ENCODE measurements around the gene RENBP. TPM values are rescaled to one million over a fixed set of nuclear protein-coding genes. Genes with fewer than 3 reads are reported as not detected.
A peak's percentile ranks its signal among the peaks of the same experiment; 100 is the strongest.
"Not testable (repeated sequence)": the region's sequence is repeated elsewhere in the genome, so short reads cannot be mapped to it uniquely, and the experiment has no call there.

The RENBP gene
- total RNA-seq (2014; rRNA removed; shearing (Covaris generic)) = 0.66 and 0.87 TPM in 2 replicates
- 0.39 TPM in 1 of 2 replicates, not detected in the other for polyA plus RNA-seq (2014; cell fraction: nucleus; rRNA removed)

DNA sequence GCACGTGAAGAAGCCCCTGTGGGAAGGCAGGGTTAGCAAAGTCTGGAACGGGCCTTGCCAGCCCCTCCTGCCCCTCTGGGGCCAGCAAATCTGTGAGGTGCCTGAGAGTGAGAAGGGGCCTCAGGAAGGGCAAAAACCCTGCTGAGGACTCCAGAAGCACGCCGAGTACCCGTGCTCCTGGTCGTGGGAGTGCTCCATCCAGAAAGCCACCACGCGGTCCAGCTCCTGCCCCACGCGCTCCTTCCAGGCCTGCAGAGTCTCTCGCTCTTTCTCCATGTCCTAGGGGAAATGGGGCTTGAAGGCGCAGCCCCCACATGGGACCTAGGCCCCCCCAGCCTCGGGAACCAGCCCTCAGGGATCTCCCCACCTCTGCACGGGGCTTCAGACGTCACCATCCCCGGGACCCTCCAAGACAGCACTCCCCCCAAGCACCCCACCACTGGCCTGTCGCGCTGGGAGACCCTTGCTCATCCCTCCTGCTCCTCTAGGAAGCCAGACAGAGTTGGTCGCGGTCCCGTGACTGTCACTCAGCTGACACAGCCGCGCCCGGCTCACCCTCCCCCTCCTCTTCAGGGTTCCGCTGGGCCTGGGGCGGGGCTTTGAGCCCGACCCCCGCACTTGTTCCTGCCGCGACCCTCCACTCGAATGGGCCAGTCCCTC is at the start of gene RENBP:
RENBP (minus strand) TSS at position 504 of the 660 bp plus-strand sequence; CDS start at position 471, 33 bp downstream.
- DNase-seq (ENCODE audit: extremely low read depth, low read depth) = no peak

DNA sequence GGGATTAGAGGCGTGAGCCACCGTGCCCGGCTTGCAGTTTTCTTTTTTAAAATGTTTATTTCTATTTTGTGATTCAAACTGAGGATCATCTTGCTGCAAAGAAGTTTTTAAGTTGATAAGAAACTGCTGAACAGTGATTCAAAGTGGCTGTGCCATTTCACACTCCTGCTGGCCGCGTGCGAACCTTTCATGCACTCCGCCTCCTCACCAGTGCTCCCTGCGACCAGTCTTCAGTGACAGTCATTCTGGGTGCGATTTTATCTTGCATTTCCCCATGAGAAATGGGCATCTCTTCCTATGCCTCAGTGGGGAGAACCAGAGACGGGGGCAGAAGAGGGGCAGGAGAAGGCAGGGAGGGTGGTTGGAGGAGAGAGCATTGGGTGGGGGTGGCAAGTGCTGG is 49.5 kb upstream of the RENBP start:
- DNase-seq (ENCODE audit: extremely low read depth, low read depth) = no peak

DNA sequence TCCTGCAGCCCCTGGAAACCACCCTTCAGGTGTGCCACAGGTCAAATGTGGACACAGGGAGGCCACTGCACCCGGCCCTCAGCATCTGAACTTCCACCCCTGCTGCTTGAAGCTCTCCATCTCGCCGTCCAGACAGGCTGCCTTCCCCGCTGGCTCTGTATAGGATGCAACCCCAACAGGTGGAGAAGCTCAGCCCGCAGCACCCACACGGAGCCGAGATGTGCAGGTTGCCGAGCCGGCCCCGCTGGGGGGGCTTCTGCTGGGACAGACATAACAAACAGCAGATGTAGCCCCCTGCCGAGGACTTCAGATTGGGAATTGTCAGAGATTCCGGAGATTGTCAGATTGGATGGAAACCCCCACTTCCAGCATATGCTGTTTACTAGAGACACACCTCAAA is 48.6 kb upstream of the RENBP start:
- no peak for DNase-seq (ENCODE audit: extremely low read depth, low read depth)

DNA sequence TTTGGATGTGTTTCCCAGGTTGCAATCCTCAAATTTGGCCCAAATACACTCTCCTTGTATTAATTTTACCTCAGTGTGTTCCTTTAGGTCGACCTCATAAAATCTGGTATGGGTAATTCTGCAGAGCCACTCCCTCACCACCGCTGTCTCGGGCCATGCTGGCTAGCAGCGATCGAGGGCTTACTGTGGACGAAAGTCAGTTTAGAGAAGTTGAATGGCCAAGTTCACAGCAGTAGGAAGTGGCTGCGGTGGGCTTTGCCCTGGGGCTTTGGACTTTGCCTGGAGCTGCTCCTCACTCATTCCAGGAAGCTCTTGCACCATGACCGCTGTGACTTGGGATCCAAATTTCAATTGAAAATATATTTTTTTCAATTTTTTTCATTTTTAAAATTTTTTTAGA is 47.7 kb upstream of the RENBP start:
- no peak for DNase-seq (ENCODE audit: extremely low read depth, low read depth)

DNA sequence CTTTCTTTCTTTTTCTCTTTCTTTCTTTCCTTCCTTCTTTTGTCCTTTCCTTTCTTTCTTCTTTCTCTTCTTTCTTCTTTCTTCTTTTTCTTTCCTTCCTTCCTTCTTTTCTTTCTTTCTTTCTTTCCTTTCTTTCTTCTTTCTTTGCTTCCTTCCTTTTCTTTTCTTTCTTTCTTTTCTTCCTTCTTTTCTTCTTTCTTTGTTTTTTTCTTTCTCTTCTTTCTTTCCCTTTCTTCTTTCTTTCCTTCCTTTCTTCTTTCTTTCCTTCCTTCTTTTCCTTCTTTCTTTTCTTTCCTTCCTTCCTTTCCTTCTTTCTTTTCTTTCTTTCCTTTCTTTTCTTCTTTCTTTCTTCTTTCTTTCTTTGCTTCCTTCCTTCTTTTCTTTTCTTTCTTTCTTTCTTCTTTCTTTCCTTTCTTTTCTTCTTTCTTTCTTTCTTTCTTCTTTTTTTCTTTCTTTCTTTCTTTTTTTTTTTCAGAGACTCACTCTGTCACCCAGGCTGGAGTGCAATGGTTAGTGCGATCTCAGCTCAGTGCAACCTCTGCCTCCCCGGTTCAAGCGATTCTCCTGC is 46.7 kb upstream of the RENBP start:
- no peak for DNase-seq (ENCODE audit: extremely low read depth, low read depth)

DNA sequence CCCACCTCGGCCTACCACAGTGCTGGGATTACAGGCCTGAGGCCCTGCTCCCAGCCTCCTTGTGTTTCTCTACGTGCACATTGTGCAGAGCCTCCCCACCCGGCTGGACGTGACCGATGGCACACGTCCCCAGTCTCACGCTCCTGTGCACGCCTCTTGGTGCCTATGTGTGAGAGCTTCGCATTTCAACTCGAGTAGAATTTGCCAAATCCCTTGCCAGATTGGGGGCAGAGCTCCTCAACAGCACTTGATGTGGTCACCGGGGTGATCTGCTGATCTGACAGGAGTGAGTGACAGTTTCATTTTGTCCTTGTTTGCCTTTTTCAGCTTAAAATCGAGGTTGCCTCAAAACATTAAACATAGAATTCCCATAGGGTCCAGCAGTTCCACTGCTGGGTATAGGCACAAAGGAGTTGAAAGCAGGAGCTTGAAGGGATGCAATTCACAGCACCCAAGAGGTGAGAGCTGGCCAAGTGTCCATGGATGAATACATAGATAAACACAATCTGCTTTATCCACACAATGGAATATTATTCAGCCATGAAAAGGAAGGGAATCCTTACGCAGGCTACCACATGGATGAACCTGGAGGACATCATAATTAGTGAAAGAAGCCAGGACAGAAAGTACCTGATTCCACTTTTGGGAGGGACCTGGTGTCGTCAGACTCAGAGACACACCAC is 45.7 kb upstream of the RENBP start:
- DNase-seq (ENCODE audit: extremely low read depth, low read depth) = no peak

DNA sequence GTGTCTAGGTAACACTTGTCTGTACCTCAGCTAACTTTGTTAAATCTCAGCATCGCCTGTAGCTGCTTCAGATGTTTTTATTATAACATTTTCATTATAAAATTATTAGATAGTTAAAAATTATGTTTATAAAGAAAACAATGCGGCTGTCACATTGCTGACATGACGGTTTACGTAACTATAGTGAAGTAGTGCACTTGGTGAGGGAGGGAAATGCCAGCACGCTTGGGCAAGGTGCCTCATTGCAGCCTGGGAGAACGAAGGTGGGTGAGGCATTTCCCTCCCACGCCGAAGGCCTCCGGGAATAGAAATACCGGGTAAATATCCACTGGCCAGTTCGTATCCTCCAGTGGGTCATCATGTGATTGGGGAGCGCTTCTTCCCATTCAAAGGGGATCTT is 44.0 kb upstream of the RENBP start:
- no peak for DNase-seq (ENCODE audit: extremely low read depth, low read depth)

DNA sequence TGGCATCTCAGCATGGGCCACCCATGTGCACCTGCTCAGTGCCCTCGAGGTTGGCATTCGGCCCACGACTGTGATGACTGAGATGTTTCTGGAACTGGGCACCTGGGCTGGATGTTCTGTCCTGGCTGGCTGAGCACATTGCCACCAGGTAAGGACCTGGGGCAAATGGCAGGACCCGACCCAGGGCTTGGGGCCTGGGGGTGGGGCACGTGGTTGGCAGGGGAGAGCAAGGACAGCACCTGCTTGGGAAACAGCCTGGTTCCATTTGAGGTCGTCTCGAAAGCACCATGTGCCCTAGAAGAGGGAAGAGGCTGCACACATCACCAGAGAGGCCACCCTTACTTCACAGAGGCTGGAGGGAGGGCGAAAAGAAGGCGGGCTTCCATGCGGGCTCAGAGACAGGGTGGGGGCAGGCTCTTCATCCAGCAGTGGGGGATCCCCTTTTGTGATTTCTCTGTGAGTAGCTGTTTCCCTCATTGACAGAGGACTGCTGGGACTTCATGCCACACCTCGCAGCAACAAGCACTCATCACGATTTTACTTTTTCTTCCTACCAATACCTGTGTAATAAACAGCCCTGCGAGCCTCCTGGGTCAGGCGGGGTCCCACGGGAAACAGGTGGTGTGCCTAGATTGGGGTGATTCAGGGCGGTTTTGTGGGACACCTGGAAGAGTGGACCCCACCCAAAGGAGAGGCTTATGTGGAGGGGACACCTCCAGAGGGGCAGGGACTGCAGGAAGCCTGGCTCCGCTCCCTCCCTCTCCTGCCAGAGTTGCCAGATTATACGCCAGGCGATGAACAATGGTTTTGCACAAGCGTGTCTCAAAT is 40.1 kb upstream of the RENBP start:
- DNase-seq (ENCODE audit: extremely low read depth, low read depth) = no peak

DNA sequence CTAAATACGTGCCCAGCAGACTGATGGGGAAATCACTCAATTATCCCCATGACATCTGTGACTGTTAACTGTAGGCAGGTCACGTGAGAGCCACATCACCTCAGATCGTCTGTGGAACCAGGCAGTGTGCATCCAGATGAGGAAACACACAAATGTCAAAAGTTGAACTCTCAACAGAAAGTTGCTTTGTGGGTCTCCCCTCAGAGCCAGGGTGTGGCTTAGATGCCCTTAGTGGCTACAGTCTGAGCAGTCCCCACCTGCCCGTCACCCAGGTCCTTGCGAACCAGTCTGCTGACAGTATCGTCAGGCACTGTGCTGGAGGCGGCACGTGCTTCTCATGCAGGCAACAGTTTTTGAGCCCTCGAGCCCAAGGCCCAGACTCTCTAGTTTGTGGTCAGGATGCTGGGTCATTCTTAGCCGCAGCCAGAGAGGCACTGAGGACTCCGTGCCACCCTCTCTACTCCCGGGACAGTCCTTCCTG is 38.9 kb upstream of the RENBP start:
- DNase-seq (ENCODE audit: extremely low read depth, low read depth) = no peak

DNA sequence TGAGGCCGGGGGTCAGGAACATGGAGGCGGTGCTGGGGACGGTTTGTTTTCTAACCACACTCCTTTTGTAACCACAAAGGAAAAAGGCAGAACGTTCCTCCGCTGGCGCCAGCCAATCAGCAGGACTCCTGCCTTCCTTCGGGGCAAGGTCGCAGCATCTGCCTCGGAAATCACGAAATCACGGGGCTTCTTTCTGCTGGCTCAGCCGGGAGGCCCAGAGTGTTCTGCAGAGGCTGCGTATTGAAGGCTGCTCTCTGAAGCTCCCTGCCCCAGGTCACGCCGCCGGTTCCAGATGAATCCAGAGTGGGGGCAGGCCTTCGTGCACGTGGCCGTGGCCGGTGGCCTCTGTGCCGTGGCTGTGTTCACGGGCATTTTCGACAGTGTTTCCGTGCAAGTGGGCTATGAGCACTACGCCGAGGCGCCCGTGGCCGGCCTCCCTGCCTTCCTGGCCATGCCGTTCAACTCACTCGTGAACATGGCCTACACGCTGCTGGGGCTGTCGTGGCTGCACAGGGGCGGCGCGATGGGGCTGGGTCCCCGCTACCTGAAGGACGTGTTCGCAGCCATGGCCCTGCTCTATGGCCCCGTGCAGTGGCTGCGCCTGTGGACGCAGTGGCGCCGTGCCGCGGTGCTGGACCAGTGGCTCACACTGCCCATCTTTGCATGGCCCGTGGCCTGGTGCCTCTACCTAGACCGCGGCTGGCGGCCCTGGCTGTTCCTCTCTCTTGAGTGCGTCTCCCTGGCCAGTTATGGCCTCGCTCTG is 37.5 kb upstream of the RENBP start:
- no peak for DNase-seq (ENCODE audit: extremely low read depth, low read depth)

DNA sequence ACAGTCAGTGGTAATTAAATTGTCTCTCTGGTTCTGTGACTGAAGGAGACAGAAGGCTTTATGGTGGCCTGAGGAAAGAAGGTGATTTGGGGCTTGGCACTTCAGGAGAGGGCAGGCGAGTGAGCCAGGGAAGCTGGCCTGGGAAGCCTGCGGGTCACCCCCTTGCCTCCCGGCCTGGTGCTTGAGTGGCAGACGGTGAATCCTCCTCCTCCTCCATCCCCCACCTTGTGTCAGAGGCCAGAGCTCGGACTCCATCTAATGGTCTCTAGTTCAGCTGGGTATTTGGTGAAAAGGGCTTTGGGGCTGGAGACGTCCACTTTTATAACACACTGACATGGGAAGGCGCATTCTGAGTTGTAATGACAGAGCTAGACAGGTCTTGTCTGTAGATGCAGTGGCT is 36.8 kb upstream of the RENBP start:
- DNase-seq (ENCODE audit: extremely low read depth, low read depth) = no peak

DNA sequence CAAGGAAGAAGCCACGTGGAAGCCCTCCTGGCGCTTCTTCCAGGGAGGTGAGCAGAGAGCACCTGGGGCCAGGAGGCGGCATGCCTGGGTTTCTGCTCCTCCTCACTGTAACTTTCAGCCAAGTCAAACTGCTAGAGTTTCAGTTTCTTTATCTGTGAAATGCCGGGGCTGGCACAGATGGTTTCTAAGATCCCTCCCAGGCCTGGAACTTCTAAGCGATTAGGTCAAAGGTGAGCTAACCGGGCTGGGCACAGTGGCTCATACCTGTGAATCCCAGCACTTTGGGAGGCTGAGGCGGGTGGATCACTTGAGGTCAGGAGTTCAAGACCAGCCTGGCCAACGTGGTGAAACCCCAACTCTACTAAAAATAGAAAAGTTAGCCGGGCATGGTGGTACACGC is 36.0 kb upstream of the RENBP start:
- DNase-seq (ENCODE audit: extremely low read depth, low read depth) = not testable (repeated sequence)

DNA sequence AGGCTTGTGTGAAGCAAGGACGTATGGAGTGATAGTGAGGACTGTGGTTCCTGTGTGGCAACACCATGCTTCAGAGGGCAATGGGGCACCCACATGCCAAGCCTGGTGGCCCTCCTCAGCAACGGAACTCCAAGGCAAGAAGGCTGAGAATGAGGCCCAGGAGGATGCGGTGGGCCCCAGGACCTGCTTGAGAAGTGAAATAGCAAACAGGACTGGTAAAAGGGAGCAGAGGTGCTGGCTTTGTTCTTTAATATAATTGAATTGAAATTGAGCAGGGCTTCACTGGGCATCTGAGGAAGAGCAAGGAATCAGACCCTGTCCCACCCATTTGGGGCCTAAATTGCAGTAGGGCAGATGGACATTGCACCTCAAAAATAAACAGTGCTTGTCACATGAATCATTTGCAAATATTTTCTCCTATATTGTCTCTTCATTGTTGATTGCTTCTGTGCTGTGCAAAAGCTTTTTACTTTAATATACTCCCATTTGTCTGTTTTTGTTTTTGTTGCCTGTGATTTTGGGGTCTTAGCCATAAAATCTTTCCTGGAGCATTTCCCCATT is 30.4 kb upstream of the RENBP start:
- no peak for DNase-seq (ENCODE audit: extremely low read depth, low read depth)

DNA sequence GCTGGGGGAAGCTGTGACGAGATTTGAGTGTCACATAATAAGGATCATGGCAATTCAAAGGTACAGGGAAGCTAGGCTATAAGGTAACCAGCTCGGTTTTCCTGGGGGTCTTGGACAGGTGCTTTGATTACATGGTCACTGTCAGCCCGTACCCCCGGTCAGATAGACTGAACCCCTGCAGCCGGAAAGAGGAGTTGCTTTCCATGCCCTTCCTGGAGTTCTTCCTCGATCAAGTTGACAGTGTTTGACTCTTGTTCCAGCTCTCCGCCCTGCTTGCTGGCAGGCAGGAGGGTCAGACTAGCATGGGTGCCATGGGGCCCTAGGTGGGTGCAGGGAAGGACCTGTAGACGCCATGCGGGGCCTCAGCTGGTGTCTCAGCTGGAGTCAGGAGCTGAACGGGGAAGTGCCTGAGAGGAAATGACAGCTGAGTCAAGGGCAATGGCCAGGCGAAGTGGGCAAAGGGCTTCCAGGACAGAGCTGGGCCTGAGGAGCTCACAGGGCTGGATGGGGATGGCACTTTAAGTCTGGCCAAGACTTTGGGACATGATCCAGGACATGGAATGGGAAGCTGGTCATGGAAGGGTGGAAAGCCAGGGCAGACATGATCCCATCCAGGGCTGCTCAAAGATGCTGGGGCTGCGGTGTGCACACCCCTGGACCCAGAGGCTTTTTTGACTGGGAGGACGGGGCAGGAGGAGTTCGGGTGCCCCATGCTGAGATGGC is 29.7 kb upstream of the RENBP start:
- no peak for DNase-seq (ENCODE audit: extremely low read depth, low read depth)

DNA sequence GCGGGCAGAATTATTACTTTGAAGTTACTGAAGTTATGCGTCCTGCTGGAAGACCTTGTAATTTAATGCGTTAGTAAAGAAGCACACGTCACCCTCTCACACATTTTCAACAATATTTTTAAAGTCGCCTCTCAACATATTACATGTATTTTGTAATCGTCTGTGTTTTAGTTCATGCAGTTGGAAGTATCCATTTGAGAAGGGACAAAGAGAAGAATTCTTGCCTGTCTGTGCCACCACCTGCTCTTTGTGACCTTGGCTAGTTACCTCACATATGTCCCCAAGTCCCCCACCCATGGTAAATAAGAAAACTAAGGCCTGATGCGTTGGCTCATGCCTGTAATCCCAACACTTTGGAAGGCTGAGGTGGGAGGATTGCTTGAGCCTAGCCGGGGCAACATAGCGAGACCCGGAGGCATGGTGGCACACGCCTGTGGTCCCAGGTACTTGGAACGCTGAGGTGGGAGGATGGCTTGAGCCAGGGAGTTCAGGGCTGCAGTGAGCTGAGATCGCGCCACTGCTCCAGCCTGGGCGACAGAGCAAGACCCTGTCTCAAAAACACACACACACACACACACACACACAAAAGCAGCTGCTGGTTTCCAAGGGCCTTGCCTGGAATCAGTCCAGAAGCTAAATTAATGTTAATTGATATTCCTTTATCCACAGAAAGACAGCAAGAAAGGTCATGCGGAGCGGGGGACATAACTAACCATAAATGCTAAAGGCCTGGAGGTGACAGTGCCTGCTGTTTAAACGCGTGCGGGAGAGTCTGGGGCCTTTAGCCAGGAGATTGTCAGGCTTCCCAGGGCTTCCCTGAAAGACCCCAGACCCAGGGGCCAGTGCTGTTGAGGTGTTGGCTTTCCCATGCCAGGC is 28.9 kb upstream of the RENBP start:
- DNase-seq (ENCODE audit: extremely low read depth, low read depth) = no peak

DNA sequence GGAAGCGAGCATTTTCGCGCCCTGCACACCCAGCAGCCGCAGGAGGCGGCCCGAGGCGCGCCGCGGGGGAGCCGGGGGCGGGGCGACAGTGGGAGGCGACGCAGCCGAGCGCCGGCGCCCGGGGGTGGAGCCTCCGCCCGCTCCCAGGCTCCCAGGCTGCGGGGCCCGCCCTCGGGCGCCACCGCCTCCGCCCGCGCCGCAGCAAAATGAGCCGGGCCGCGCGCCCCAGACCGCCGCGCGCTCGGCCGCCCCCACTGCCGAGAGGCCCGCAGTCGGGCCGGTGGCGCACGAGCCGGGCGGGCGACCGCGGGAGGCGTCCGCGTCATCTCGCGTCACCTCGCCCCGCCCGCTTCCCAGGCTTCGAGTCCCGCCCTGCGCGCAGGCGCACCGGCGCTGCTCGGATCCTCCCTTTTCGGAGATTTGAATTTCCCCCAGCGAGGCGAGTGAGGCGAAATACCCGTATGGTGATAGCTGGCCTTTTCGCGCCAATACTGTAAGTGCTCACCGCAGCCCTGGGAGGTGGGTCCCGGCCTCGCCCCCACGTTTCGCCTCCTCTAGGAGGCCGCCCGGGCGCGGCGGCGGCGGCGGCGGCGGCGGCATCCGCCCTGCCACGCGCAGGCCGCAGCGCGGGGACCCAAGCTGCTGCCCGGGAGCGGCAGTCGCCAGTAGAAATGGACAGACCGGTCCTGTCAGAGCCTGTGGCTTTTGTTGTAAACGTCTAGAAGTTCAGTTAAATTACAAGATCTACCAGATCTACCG is 28.1 kb upstream of the RENBP start, which contains the start of gene TMEM187:
TMEM187 (plus strand) TSS at position 387 of the 759 bp plus-strand sequence. CDS start 9,309 bp downstream, outside the sequence.
- DNase-seq (ENCODE audit: extremely low read depth, low read depth) = peak; percentile 89
